OCI-LY3 (cell line): ENCODE measurements around the gene VWC2.

Experiments used
- EZH2phosphoT487 ChIP-seq: fragments of 200-600 bp; shearing (Covaris generic); IDR thresholded peaks from 2 replicates; pipeline ENCODE4 v1.6.1; 2018; ENCODE audit warnings: antibody characterized with exemption, mixed run types, low read depth
- TF ChIP-seq, protein P1 (sequence below): fragments of 200-600, 300-600 bp; sonication (generic); IDR thresholded peaks from 2 replicates; pipeline ENCODE4 v1.5.1; 2014; ENCODE audit warnings: antibody characterized with exemption, low read length, low read depth

DNA sequence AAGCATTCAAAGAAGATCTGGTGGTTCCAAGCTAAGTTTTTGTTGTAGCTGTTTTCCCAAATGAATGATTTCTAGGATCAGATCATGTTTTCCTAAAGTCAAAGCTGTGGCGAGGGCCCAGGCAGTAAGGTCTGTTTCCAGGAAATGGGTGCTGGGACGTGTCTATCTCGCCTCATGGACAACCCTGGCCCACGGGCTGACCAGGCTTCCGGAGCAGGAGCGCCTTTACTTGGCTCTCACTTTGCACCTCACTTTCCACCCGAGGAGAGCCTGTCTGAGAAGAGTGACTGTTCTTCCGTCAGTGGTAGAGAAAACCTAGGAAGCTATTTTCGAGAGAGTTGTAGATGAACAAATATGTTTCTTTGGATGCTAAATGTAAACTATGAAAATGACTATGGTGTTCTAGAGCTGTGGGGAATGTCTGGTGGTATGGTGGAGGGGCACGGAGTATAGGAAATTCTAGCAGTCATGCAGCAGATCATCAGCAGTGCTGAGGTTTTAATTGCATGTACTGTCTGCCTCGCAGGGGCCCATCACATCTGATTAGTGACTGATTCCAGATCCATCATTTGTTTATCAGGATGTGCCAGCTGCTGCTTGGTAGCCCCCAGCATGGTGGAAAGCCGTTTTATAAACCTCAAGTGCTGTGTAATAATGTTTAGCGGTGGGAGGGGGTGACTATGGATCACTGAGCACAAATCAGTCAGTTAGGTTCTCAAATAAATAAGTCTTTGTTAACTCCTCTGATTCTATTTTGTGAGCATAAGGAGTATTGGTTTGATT, 66.6 kb downstream of the VWC2 start:
- TF ChIP-seq, protein P1, sequence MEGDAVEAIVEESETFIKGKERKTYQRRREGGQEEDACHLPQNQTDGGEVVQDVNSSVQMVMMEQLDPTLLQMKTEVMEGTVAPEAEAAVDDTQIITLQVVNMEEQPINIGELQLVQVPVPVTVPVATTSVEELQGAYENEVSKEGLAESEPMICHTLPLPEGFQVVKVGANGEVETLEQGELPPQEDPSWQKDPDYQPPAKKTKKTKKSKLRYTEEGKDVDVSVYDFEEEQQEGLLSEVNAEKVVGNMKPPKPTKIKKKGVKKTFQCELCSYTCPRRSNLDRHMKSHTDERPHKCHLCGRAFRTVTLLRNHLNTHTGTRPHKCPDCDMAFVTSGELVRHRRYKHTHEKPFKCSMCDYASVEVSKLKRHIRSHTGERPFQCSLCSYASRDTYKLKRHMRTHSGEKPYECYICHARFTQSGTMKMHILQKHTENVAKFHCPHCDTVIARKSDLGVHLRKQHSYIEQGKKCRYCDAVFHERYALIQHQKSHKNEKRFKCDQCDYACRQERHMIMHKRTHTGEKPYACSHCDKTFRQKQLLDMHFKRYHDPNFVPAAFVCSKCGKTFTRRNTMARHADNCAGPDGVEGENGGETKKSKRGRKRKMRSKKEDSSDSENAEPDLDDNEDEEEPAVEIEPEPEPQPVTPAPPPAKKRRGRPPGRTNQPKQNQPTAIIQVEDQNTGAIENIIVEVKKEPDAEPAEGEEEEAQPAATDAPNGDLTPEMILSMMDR, result no peak
- no peak for TF ChIP-seq EZH2phosphoT487
